Measurements from ENCODE around the gene WNT11.

DNA sequence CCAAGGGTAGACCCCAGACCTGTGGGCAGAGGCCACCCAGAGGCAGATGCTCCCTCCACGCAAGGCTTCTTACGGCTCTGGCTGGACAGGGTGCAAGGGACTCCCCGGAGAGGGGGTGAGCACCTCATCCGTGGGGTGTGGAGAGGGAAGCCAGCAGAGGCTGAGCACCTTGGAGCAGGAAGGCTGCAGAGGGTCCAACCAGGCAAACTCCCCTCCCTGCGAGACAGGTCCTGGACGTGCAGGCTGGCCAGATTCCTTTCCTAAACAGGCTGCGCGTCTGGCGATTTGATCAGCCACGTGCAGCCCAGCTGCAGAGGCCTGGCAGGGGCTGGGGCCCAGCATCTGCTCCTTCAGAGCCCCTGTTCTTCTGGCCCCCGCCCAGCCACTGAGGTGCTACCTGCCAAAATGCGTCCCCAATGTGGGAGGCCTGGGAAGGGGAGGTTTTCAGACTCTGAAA, 49.3 kb downstream of the WNT11 start:
- TF ChIP-seq, protein P1, sequence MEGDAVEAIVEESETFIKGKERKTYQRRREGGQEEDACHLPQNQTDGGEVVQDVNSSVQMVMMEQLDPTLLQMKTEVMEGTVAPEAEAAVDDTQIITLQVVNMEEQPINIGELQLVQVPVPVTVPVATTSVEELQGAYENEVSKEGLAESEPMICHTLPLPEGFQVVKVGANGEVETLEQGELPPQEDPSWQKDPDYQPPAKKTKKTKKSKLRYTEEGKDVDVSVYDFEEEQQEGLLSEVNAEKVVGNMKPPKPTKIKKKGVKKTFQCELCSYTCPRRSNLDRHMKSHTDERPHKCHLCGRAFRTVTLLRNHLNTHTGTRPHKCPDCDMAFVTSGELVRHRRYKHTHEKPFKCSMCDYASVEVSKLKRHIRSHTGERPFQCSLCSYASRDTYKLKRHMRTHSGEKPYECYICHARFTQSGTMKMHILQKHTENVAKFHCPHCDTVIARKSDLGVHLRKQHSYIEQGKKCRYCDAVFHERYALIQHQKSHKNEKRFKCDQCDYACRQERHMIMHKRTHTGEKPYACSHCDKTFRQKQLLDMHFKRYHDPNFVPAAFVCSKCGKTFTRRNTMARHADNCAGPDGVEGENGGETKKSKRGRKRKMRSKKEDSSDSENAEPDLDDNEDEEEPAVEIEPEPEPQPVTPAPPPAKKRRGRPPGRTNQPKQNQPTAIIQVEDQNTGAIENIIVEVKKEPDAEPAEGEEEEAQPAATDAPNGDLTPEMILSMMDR (CRISPR knock-in tag; IDR thresholded peaks at IDR 0.05), result no peak
- TF ChIP-seq ZBTB21 (CRISPR knock-in tag; IDR thresholded peaks at IDR 0.05), result no peak
- TF ChIP-seq, protein P2, sequence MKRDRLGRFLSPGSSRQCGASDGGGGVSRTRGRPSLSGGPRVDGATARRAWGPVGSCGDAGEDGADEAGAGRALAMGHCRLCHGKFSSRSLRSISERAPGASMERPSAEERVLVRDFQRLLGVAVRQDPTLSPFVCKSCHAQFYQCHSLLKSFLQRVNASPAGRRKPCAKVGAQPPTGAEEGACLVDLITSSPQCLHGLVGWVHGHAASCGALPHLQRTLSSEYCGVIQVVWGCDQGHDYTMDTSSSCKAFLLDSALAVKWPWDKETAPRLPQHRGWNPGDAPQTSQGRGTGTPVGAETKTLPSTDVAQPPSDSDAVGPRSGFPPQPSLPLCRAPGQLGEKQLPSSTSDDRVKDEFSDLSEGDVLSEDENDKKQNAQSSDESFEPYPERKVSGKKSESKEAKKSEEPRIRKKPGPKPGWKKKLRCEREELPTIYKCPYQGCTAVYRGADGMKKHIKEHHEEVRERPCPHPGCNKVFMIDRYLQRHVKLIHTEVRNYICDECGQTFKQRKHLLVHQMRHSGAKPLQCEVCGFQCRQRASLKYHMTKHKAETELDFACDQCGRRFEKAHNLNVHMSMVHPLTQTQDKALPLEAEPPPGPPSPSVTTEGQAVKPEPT (CRISPR knock-in tag; IDR thresholded peaks at IDR 0.05; ENCODE audit: low read depth), result no peak
